ENCODE data around the gene CCDC27.

CCDC27 gene

DNA sequence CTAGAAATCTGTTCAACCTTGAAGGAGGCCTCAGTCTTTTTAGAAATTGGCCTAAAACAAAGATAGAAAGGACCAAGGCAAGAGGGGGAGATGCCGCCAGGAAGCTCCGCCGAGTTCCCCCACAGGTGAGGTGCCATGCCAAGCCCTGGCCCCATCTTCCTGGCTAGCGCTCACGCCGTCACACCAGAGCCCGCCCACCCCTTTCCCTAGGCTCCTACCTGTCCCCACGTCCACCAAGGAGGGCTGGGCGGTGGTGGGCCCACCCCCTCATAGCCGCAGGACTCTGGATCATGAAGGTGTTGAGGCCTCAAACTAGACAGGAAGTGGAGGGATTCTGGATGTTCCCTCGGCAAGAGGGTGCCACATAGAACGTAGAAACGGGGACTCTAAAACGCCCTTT lies 15.5 kb upstream of the CCDC27 start:
- TF ChIP-seq, protein P1, sequence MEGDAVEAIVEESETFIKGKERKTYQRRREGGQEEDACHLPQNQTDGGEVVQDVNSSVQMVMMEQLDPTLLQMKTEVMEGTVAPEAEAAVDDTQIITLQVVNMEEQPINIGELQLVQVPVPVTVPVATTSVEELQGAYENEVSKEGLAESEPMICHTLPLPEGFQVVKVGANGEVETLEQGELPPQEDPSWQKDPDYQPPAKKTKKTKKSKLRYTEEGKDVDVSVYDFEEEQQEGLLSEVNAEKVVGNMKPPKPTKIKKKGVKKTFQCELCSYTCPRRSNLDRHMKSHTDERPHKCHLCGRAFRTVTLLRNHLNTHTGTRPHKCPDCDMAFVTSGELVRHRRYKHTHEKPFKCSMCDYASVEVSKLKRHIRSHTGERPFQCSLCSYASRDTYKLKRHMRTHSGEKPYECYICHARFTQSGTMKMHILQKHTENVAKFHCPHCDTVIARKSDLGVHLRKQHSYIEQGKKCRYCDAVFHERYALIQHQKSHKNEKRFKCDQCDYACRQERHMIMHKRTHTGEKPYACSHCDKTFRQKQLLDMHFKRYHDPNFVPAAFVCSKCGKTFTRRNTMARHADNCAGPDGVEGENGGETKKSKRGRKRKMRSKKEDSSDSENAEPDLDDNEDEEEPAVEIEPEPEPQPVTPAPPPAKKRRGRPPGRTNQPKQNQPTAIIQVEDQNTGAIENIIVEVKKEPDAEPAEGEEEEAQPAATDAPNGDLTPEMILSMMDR (IDR thresholded peaks at IDR 0.05) = no peak
- TF ChIP-seq ZFX (IDR thresholded peaks at IDR 0.05; ENCODE audit: borderline replicate concordance) = no peak
- H3K27ac ChIP-seq = no peak overlapping the region

DNA sequence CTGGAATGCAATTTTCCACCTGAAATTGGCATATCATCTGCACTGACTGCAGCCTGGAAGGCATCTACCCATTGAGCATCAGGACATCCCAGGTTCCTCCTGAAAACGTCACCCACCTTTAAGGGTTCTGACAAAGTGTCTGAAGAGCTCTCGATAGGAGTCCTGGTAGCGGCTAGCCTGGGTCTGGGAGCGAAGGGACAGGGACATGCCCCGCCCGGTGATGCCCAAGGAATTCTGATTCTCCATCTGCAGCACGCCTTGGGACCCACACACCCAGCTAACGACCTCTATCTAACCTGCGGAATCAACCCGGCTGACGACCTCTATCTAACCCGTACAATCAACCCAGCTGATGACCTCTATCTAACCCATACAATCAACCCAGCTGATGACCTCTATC lies 13.3 kb upstream of the CCDC27 start:
- TF ChIP-seq, protein P1 (IDR thresholded peaks at IDR 0.05) = no peak
- no peak for TF ChIP-seq ZFX (IDR thresholded peaks at IDR 0.05; ENCODE audit: borderline replicate concordance)
- H3K27ac ChIP-seq = no peak overlapping the region

DNA sequence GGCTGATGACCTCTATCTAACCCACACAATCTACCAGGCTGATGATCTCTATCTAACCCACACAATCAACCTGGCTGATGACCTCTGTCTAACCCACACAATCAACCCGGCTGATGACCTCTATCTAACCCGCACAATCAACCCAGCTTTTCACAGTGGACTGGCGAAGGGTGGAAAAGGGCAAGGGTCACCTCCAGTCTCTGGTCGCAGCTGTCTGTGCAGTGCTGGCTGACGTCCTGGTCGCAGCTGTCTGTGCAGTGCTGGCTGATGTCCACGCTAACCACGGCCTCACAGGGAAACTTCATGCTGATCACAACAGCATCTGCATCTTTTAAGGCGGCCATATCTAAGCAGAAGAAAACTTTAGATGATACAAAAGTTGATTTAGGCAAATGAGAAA lies 12.2 kb upstream of the CCDC27 start:
- H3K27ac ChIP-seq = no peak overlapping the region

DNA sequence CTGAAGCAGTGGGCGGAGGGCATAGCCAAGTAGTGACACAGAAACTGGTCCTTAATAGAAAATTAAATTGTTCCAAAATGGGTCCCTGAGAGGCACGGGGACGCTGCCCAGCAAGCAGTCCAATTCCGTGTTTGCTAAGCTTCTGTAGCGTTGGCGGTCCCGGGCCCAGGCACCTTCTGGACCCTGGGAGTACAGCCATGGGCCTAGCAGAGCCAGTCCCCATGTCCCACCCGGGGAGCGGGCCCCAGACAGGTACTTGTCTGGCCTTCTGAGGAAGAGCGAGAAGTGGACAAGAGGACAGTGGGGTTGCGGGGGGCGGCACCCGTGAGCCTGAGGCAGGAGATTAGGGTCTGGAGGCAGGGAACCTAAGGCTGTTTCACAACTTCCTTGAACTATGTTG lies 11.5 kb upstream of the CCDC27 start:
- H3K27ac ChIP-seq = no peak overlapping the region
- no peak for TF ChIP-seq ZFX (IDR thresholded peaks at IDR 0.05; ENCODE audit: borderline replicate concordance)
- TF ChIP-seq, protein P1 (IDR thresholded peaks at IDR 0.05) = no peak

More for the DNA sequence above, 12.2 kb upstream of the CCDC27 start:
- TF ChIP-seq ZFX (IDR thresholded peaks at IDR 0.05; ENCODE audit: borderline replicate concordance) = no peak
- TF ChIP-seq, protein P1 (IDR thresholded peaks at IDR 0.05) = no peak

DNA sequence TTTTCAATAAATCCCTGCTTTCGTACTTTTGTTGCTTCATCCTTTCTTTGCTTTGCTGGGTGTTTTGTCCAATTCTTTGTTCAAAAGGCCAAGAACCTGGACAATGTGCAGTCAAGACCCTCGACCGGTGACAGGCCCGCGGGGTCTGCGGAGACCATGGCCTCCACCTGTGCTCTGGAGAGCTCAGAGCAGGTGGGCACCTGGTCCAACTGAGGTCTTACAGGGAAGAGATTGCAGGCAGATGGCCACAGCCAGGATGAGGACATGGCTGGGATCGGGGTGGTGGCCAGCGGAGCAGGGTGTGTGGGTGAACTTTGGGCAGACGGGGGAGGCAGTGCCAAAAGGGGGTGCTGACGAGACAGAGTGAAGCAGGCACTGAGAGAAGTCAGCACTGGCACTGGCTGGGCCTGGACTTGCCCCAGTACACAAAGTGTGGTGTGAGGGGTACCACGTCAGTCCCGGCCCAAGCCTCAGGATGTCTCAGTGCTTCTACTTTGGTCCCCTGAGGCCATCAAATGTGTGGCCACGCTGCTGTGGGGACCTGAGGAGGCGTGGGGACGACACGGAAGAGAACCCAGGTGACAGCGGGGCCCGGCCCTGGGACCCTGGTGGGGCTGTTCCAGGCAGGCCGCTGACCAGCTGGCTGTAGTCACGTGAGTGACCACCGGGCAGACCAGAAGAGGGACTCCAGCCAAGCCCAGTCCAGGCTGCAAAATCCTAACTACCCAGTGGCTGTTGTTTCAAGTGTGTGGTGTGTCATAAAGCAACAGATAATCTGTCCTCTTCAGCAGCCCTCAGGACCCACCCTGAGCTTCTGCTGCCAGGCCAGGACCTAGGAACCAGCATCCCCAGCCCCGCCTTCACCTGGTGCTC lies 10.4 kb upstream of the CCDC27 start:
- no peak overlapping the region for H3K27ac ChIP-seq
- TF ChIP-seq, protein P1 (IDR thresholded peaks at IDR 0.05) = no peak
- TF ChIP-seq ZFX (IDR thresholded peaks at IDR 0.05; ENCODE audit: borderline replicate concordance) = no peak

DNA sequence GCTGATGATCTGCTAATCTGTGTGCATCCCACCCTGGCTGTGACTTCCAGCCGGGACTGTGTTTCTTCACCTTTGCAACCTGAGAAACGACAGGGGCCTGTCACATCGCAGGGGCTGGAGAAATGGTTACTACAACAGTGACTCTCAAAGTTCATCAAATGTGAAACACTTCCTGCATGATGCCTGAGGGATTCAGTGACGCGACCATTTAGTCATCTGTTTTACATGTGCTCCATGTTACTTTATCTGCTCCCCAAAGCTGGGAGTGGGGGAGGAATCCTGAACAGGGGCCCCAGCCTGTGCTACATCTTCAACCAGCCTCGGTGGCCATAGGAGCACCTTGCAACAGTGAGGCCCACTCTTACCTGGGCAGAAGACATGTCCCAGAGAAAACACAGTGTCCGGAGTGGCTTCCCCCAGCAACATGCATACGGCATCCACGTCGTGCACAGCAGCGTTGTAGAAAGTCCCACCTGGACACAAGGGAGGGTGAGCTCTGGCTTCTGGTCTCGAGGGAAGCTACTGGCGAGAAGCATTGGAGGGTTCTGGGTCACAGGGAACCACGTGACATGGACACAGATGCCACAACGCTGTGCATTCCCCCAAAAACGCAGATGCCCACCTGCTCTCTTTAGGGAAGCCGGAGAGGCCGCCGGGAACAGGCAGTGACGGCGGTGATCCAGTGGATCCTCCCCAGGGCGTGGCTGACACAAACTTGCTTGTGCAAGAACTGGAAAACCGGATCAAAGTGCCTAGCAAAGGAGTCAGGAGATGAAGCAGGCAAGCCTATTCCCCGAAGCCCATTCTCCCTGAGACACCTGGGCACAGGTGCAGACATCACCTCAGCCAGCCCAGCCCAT lies 9.6 kb upstream of the CCDC27 start:
- no peak overlapping the region for H3K27ac ChIP-seq
- no peak for TF ChIP-seq ZFX (IDR thresholded peaks at IDR 0.05; ENCODE audit: borderline replicate concordance)
- TF ChIP-seq, protein P1 (IDR thresholded peaks at IDR 0.05) = no peak

Data from 22Rv1 (cell line).